GM21381 (cell line): Measurements from ENCODE around the gene OR10H3.
"Not testable (repeated sequence)": the region's sequence is repeated elsewhere in the genome, so short reads cannot be mapped to it uniquely, and the experiment has no call there.

Experiments used
- ATAC-seq: cut with Tn5 transposase; IDR thresholded peaks from one replicate; pipeline ENCODE4 v1.9.1; 2021; ENCODE audit warnings: mild to moderate bottlenecking, moderate library complexity; ENCODE audit not compliant: unreplicated experiment

The OR10H3 gene

GRCh38 chr19:15737722-15738121 lies at the start of gene OR10H3:
Gene OR10H3 (plus strand): TSS chr19:15737985. CDS start chr19:15741393, 3,408 bp downstream.
- no peak for ATAC-seq

- ATAC-seq: no peak
Observed at GRCh38 chr19:15696654-15697194, 41.1 kb upstream of the OR10H3 start.

- no peak for ATAC-seq
Observed at GRCh38 chr19:15701757-15702533, 35.8 kb upstream of the OR10H3 start.

GRCh38 chr19:15702534-15702930 lies 35.3 kb upstream of the OR10H3 start:
- ATAC-seq: no peak

- no peak for ATAC-seq
Observed at GRCh38 chr19:15714638-15715037, 23.1 kb upstream of the OR10H3 start.

- no peak for ATAC-seq
Observed at GRCh38 chr19:15715642-15716041, 22.1 kb upstream of the OR10H3 start.

GRCh38 chr19:15717809-15718208 lies 20.0 kb upstream of the OR10H3 start:
- no peak for ATAC-seq

- no peak for ATAC-seq
Observed at GRCh38 chr19:15721268-15721667, 16.5 kb upstream of the OR10H3 start.

- ATAC-seq: no peak
Observed at GRCh38 chr19:15722956-15723355, 14.8 kb upstream of the OR10H3 start.

- no peak for ATAC-seq
Observed at GRCh38 chr19:15727724-15728123, 10.1 kb upstream of the OR10H3 start, which contains the start of gene OR10H2. Gene OR10H2 (plus strand): TSS chr19:15728024. CDS start chr19:15728044, 20 bp downstream.

- no peak for ATAC-seq
Observed at GRCh38 chr19:15730538-15730937, 7.2 kb upstream of the OR10H3 start.

- no peak for ATAC-seq
Observed at GRCh38 chr19:15732388-15732787, 5.4 kb upstream of the OR10H3 start.

GRCh38 chr19:15733895-15734294 lies 3.9 kb upstream of the OR10H3 start:
- no peak for ATAC-seq

GRCh38 chr19:15740785-15741184 lies 3.0 kb downstream of the OR10H3 start:
- ATAC-seq: no peak

- no peak for ATAC-seq
Observed at GRCh38 chr19:15748239-15748638, 10.5 kb downstream of the OR10H3 start.

GRCh38 chr19:15758379-15758778 lies 20.6 kb downstream of the OR10H3 start:
- ATAC-seq: no peak

GRCh38 chr19:15759962-15760565 lies 22.3 kb downstream of the OR10H3 start:
- no peak for ATAC-seq

- no peak for ATAC-seq
Observed at GRCh38 chr19:15769586-15769985, 31.8 kb downstream of the OR10H3 start.

- ATAC-seq: not testable (repeated sequence)
Observed at GRCh38 chr19:15774159-15774558, 36.4 kb downstream of the OR10H3 start.

- no peak for ATAC-seq
Observed at GRCh38 chr19:15775249-15775648, 37.5 kb downstream of the OR10H3 start.

GRCh38 chr19:15776264-15776663 lies 38.5 kb downstream of the OR10H3 start:
- ATAC-seq: no peak
